ENCODE measurements around the gene KRT82. TPM values are rescaled to one million over a fixed set of nuclear protein-coding genes. Genes with fewer than 3 reads are reported as not detected.

KRT82 gene
- total and polyA plus RNA-seq, 7 donors, result not detected

GRCh38 chr12:52369809-52370208, 36.3 kb downstream of the KRT82 start:
- no peak for TF ChIP-seq CTCF (IDR thresholded peaks at IDR 0.05)
- Histone ChIP-seq H3K4me3 (no peak overlapping the region), H3K36me3 (ENCODE audit: insufficient read depth in 1 of 2, low read depth in 1 of 2) (no peaks in the 10 kb centered on the region), H3K27ac (no peak overlapping the region), H3K27me3 (ENCODE audit: insufficient read depth in 3 of 3, low read length in 2 of 3) (peaks cover 0 to 3% (median 0%) of the 10 kb centered on the region in 3 donors), H3K4me1 (no peaks in the 10 kb centered on the region), H3K9me3 (no peaks in the 10 kb centered on the region)
- WGBS, 3 donors, result 75 to 83% (median 79%) methylated on average over 6 of the region's 6 CpGs
- DNase-seq, result no peak
- intact Hi-C loops (cut with DNase I), result loop anchor here (10.0 kb wide), 2 partner anchors 505 to 605 kb away; no protein-coding TSS in a partner anchor
- ATAC-seq, result no peak

GRCh38 chr12:52369211-52369610, 36.9 kb downstream of the KRT82 start:
- DNase-seq, result no peak
- Histone ChIP-seq H3K27ac (no peak overlapping the region), H3K4me1 (no peaks in the 10 kb centered on the region), H3K4me3 (no peak overlapping the region), H3K27me3 (ENCODE audit: insufficient read depth in 3 of 3, low read length in 2 of 3) (peaks cover 0 to 3% (median 0%) of the 10 kb centered on the region in 3 donors), H3K9me3 (no peaks in the 10 kb centered on the region), H3K36me3 (ENCODE audit: insufficient read depth in 1 of 2, low read depth in 1 of 2) (no peaks in the 10 kb centered on the region)
- WGBS, 3 donors, result 73 to 87% (median 84%) methylated on average over 3 of the region's 3 CpGs
- intact Hi-C loops (cut with DNase I), result no loop called here
- ATAC-seq, result no peak
- TF ChIP-seq CTCF (IDR thresholded peaks at IDR 0.05), result no peak

- 48 to 64% (median 58%) methylated on average over 3 of the region's 3 CpGs for WGBS, 3 donors
- H3K4me3 ChIP-seq, result no peak overlapping the region
- H3K27me3 ChIP-seq (ENCODE audit: insufficient read depth in 3 of 3, low read length in 2 of 3), result peaks cover 0 to 3% (median 0%) of the 10 kb centered on the region in 3 donors
- H3K27ac ChIP-seq, result no peak overlapping the region
- intact Hi-C loops (cut with DNase I), result no loop called here
- H3K36me3 ChIP-seq (ENCODE audit: insufficient read depth in 1 of 2, low read depth in 1 of 2), result no peaks in the 10 kb centered on the region
- no peaks in the 10 kb centered on the region for H3K9me3 ChIP-seq
- TF ChIP-seq CTCF (IDR thresholded peaks at IDR 0.05), result no peak
- ATAC-seq, result no peak
- no peak for DNase-seq
- H3K4me1 ChIP-seq, result no peaks in the 10 kb centered on the region
These were observed 37.6 kb downstream of the KRT82 start for GRCh38 chr12:52368508-52368907.

- no peak for TF ChIP-seq CTCF (IDR thresholded peaks at IDR 0.05)
- Histone ChIP-seq H3K27ac (no peak overlapping the region), H3K4me1 (no peaks in the 10 kb centered on the region), H3K36me3 (ENCODE audit: insufficient read depth in 1 of 2, low read depth in 1 of 2) (no peaks in the 10 kb centered on the region), H3K27me3 (ENCODE audit: insufficient read depth in 3 of 3, low read length in 2 of 3) (peaks cover 0 to 3% (median 0%) of the 10 kb centered on the region in 3 donors), H3K4me3 (no peak overlapping the region), H3K9me3 (no peaks in the 10 kb centered on the region)
- WGBS, 3 donors, result 72 to 76% (median 75%) methylated on average over 6 of the region's 6 CpGs
- no peak for ATAC-seq
- intact Hi-C loops (cut with DNase I), result no loop called here
- DNase-seq, result no peak
These were observed 38.3 kb downstream of the KRT82 start for GRCh38 chr12:52367876-52368275.
